Measurements from ENCODE around the gene SS18L1.

SS18L1 gene

GRCh38 chr20:62163986-62164762 lies 20.6 kb downstream of the SS18L1 start:
- Histone ChIP-seq H4K8ac (ENCODE audit: low read length) (no peak overlapping the region), H2BK15ac (ENCODE audit: low read depth, poor library complexity, severe bottlenecking) (no peak overlapping the region), H4K91ac (ENCODE audit: low read length) (peak overlapping the region; percentile 37), H3K4ac (ENCODE audit: low read depth in 1 of 2, low read length in 2 of 2) (no peak overlapping the region), H3K4me1 (ENCODE audit: control insufficient read depth, insufficient read depth, low read depth, low read length) (peaks cover 21% of the 10 kb centered on the region), H3K23ac (ENCODE audit: low read length in 2 of 2) (no peak overlapping the region), H3K27ac (ENCODE audit: low read length, poor library complexity, severe bottlenecking) (no peak overlapping the region), H3K27me3 (ENCODE audit: control insufficient read depth in 1 of 2, insufficient read depth in 1 of 2, low read length in 2 of 2) (no peaks in the 10 kb centered on the region), H2AK5ac (ENCODE audit: low read length, severe bottlenecking) (no peak overlapping the region), H3K4me2 (ENCODE audit: low read length, poor library complexity, severe bottlenecking) (no peak overlapping the region), H3K18ac (ENCODE audit: low read depth in 1 of 2, low read length in 2 of 2) (no peak overlapping the region), H3K4me3 (ENCODE audit: insufficient read depth in 1 of 2, low read depth in 1 of 2, low read length in 2 of 2) (no peak overlapping the region), H3K36me3 (ENCODE audit: control insufficient read depth in 1 of 2, insufficient read depth in 2 of 2, low read depth in 1 of 2, low read length in 2 of 2) (peaks cover 70 to 83% of the 10 kb centered on the region in 2 experiments), H3K9ac (ENCODE audit: low read length) (no peak overlapping the region), H2BK5ac (ENCODE audit: low read depth, low read length, poor library complexity, severe bottlenecking) (no peak overlapping the region), H3K14ac (ENCODE audit: low read length in 2 of 2) (no peak overlapping the region), H3K9me3 (ENCODE audit: control insufficient read depth, low read length) (no peaks in the 10 kb centered on the region), H2AFZ (ENCODE audit: low read depth, low read length) (no peak overlapping the region), H3K79me1 (replicated peaks; ENCODE audit: low read length, poor library complexity, severe bottlenecking) (peaks cover 34% of the 10 kb centered on the region), H2BK120ac (ENCODE audit: low read depth, low read length) (no peak overlapping the region), H2BK12ac (ENCODE audit: low read length in 2 of 2) (no peak overlapping the region)
- DNase-seq, result no peak
- WGBS, result 96% methylated on average over 29 of the region's 29 CpGs

GRCh38 chr20:62164879-62165761 lies 21.6 kb downstream of the SS18L1 start:
- Histone ChIP-seq H4K8ac (ENCODE audit: low read length) (no peak overlapping the region), H3K36me3 (ENCODE audit: control insufficient read depth in 1 of 2, insufficient read depth in 2 of 2, low read depth in 1 of 2, low read length in 2 of 2) (peaks cover 79 to 83% of the 10 kb centered on the region in 2 experiments), H2AK5ac (ENCODE audit: low read length, severe bottlenecking) (no peak overlapping the region), H3K79me1 (replicated peaks; ENCODE audit: low read length, poor library complexity, severe bottlenecking) (peaks cover 30% of the 10 kb centered on the region), H3K4me1 (ENCODE audit: control insufficient read depth, insufficient read depth, low read depth, low read length) (peaks cover 15% of the 10 kb centered on the region), H2AFZ (ENCODE audit: low read depth, low read length) (no peak overlapping the region), H3K23ac (ENCODE audit: low read length in 2 of 2) (no peak overlapping the region), H3K4me2 (ENCODE audit: low read length, poor library complexity, severe bottlenecking) (no peak overlapping the region), H3K4ac (ENCODE audit: low read depth in 1 of 2, low read length in 2 of 2) (no peak overlapping the region), H3K27me3 (ENCODE audit: control insufficient read depth in 1 of 2, insufficient read depth in 1 of 2, low read length in 2 of 2) (no peaks in the 10 kb centered on the region), H3K9ac (ENCODE audit: low read length) (no peak overlapping the region), H3K9me3 (ENCODE audit: control insufficient read depth, low read length) (no peaks in the 10 kb centered on the region), H3K4me3 (ENCODE audit: insufficient read depth in 1 of 2, low read depth in 1 of 2, low read length in 2 of 2) (no peak overlapping the region), H2BK12ac (ENCODE audit: low read length in 2 of 2) (no peak overlapping the region), H2BK15ac (ENCODE audit: low read depth, poor library complexity, severe bottlenecking) (no peak overlapping the region), H3K18ac (ENCODE audit: low read depth in 1 of 2, low read length in 2 of 2) (no peak overlapping the region), H3K27ac (ENCODE audit: low read length, poor library complexity, severe bottlenecking) (no peak overlapping the region), H3K14ac (ENCODE audit: low read length in 2 of 2) (no peak overlapping the region), H4K91ac (ENCODE audit: low read length) (no peak overlapping the region), H2BK5ac (ENCODE audit: low read depth, low read length, poor library complexity, severe bottlenecking) (no peak overlapping the region), H2BK120ac (ENCODE audit: low read depth, low read length) (no peak overlapping the region)
- WGBS, result 97% methylated on average over 41 of the region's 41 CpGs
- no peak for DNase-seq

GRCh38 chr20:62165762-62166399 lies 22.3 kb downstream of the SS18L1 start:
- Histone ChIP-seq H3K18ac (ENCODE audit: low read depth in 1 of 2, low read length in 2 of 2) (peak overlapping the region in 1 of 2 experiments; percentile 28), H3K4me1 (ENCODE audit: control insufficient read depth, insufficient read depth, low read depth, low read length) (peaks cover 11% of the 10 kb centered on the region), H2AK5ac (ENCODE audit: low read length, severe bottlenecking) (no peak overlapping the region), H4K8ac (ENCODE audit: low read length) (peak overlapping the region; percentile 73), H3K23ac (ENCODE audit: low read length in 2 of 2) (no peak overlapping the region), H2BK12ac (ENCODE audit: low read length in 2 of 2) (no peak overlapping the region), H2BK5ac (ENCODE audit: low read depth, low read length, poor library complexity, severe bottlenecking) (no peak overlapping the region), H3K4me3 (ENCODE audit: insufficient read depth in 1 of 2, low read depth in 1 of 2, low read length in 2 of 2) (no peak overlapping the region), H3K9me3 (ENCODE audit: control insufficient read depth, low read length) (no peaks in the 10 kb centered on the region), H3K36me3 (ENCODE audit: control insufficient read depth in 1 of 2, insufficient read depth in 2 of 2, low read depth in 1 of 2, low read length in 2 of 2) (peaks cover 79 to 82% of the 10 kb centered on the region in 2 experiments), H3K27me3 (ENCODE audit: control insufficient read depth in 1 of 2, insufficient read depth in 1 of 2, low read length in 2 of 2) (no peaks in the 10 kb centered on the region), H3K79me1 (replicated peaks; ENCODE audit: low read length, poor library complexity, severe bottlenecking) (peaks cover 28% of the 10 kb centered on the region), H4K91ac (ENCODE audit: low read length) (no peak overlapping the region), H2BK120ac (ENCODE audit: low read depth, low read length) (no peak overlapping the region), H3K9ac (ENCODE audit: low read length) (peak overlapping the region; percentile 41), H3K4me2 (ENCODE audit: low read length, poor library complexity, severe bottlenecking) (no peak overlapping the region), H3K14ac (ENCODE audit: low read length in 2 of 2) (no peak overlapping the region), H3K27ac (ENCODE audit: low read length, poor library complexity, severe bottlenecking) (no peak overlapping the region), H2BK15ac (ENCODE audit: low read depth, poor library complexity, severe bottlenecking) (no peak overlapping the region), H2AFZ (ENCODE audit: low read depth, low read length) (no peak overlapping the region), H3K4ac (ENCODE audit: low read depth in 1 of 2, low read length in 2 of 2) (no peak overlapping the region)
- DNase-seq, result peak; percentile 51
- 80% methylated on average over 25 of the region's 25 CpGs for WGBS

- H3K4me3 ChIP-seq (ENCODE audit: insufficient read depth in 1 of 2, low read depth in 1 of 2, low read length in 2 of 2), result no peak overlapping the region
- no peak overlapping the region for H3K18ac ChIP-seq (ENCODE audit: low read depth in 1 of 2, low read length in 2 of 2)
- peaks cover 69 to 75% of the 10 kb centered on the region in 2 experiments for H3K36me3 ChIP-seq (ENCODE audit: control insufficient read depth in 1 of 2, insufficient read depth in 2 of 2, low read depth in 1 of 2, low read length in 2 of 2)
- H3K23ac ChIP-seq (ENCODE audit: low read length in 2 of 2), result no peak overlapping the region
- no peak overlapping the region for H3K4ac ChIP-seq (ENCODE audit: low read depth in 1 of 2, low read length in 2 of 2)
- H3K27ac ChIP-seq (ENCODE audit: low read length, poor library complexity, severe bottlenecking), result no peak overlapping the region
- no peaks in the 10 kb centered on the region for H3K4me1 ChIP-seq (ENCODE audit: control insufficient read depth, insufficient read depth, low read depth, low read length)
- H4K91ac ChIP-seq (ENCODE audit: low read length), result no peak overlapping the region
- no peaks in the 10 kb centered on the region for H3K9me3 ChIP-seq (ENCODE audit: control insufficient read depth, low read length)
- H3K79me1 ChIP-seq (replicated peaks; ENCODE audit: low read length, poor library complexity, severe bottlenecking), result peaks cover 28% of the 10 kb centered on the region
- H3K27me3 ChIP-seq (ENCODE audit: control insufficient read depth in 1 of 2, insufficient read depth in 1 of 2, low read length in 2 of 2), result no peaks in the 10 kb centered on the region
- no peak overlapping the region for H2BK15ac ChIP-seq (ENCODE audit: low read depth, poor library complexity, severe bottlenecking)
- no peak overlapping the region for H4K8ac ChIP-seq (ENCODE audit: low read length)
- no peak overlapping the region for H2BK120ac ChIP-seq (ENCODE audit: low read depth, low read length)
- H2BK5ac ChIP-seq (ENCODE audit: low read depth, low read length, poor library complexity, severe bottlenecking), result no peak overlapping the region
- H3K14ac ChIP-seq (ENCODE audit: low read length in 2 of 2), result no peak overlapping the region
- H3K9ac ChIP-seq (ENCODE audit: low read length), result no peak overlapping the region
- H3K4me2 ChIP-seq (ENCODE audit: low read length, poor library complexity, severe bottlenecking), result no peak overlapping the region
- no peak overlapping the region for H2AK5ac ChIP-seq (ENCODE audit: low read length, severe bottlenecking)
- no peak overlapping the region for H2AFZ ChIP-seq (ENCODE audit: low read depth, low read length)
- H2BK12ac ChIP-seq (ENCODE audit: low read length in 2 of 2), result no peak overlapping the region
- 96% methylated on average over 6 of the region's 6 CpGs for WGBS
- DNase-seq, result no peak
Observed at GRCh38 chr20:62167474-62167873, 23.9 kb downstream of the SS18L1 start.

Measured in mesenchymal stem cell (in vitro differentiated cells and primary cell).